MM.1S (cell line): ENCODE results near the gene AMH.

Experiments used
- DNase-seq: peaks from one replicate; pipeline ENCODE4 v3.0.0-alpha.2; 2015
- H2AFZ ChIP-seq: fragments of 300-600 bp; sonication (generic); 2 replicates; pipeline ENCODE4 v1.6.0; 2016; ENCODE audit warnings: antibody characterized with exemption, low read length
- H3F3A ChIP-seq: fragments of 300-600 bp; sonication (generic); 2 replicates; pipeline ENCODE4 v1.6.1; 2016; ENCODE audit warnings: mild to moderate bottlenecking, antibody characterized with exemption, low read length, moderate library complexity, mixed read lengths; ENCODE audit not compliant: insufficient read depth
- H3K27ac ChIP-seq: fragments of 300-600 bp; sonication (generic); 2 replicates; pipeline ENCODE4 v1.5.1; 2016; ENCODE audit warnings: mild to moderate bottlenecking, low read length
- H3K27me3 ChIP-seq: fragments of 300-600 bp; sonication (generic); replicated peaks from 2 replicates; pipeline ENCODE4 v1.6.0; 2016; ENCODE audit warnings: low read length; ENCODE audit not compliant: insufficient read depth
- H3K36me3 ChIP-seq: fragments of 300-600 bp; sonication (generic); replicated peaks from 2 replicates; pipeline ENCODE4 v1.6.1; 2016; ENCODE audit warnings: mild to moderate bottlenecking, low read length, mixed read lengths; ENCODE audit not compliant: insufficient read depth
- H3K4me1 ChIP-seq: fragments of 300-600 bp; sonication (generic); 2 replicates; pipeline ENCODE4 v1.6.1; 2016; ENCODE audit warnings: low read length, mixed read lengths
- H3K4me2 ChIP-seq: fragments of 300-600 bp; sonication (generic); 2 replicates; pipeline ENCODE4 v1.6.0; 2016; ENCODE audit warnings: low read depth, low read length
- H3K4me3 ChIP-seq: fragments of 300-600 bp; sonication (generic); 2 replicates; pipeline ENCODE4 v1.5.1; 2016; ENCODE audit warnings: low read length, mixed read lengths
- H3K79me2 ChIP-seq: fragments of 300-600 bp; sonication (generic); 2 replicates; pipeline ENCODE4 v1.6.1; 2016; ENCODE audit warnings: mixed run types, low read length, mixed read lengths
- H3K9ac ChIP-seq: fragments of 300-600 bp; sonication (generic); 2 replicates; pipeline ENCODE4 v1.6.1; 2016; ENCODE audit warnings: low read length, mixed read lengths
- H3K9me2 ChIP-seq: fragments of 300-600 bp; sonication (generic); replicated peaks from 2 replicates; pipeline ENCODE4 v1.6.1; 2016; ENCODE audit warnings: mild to moderate bottlenecking, low read length, mixed read lengths; ENCODE audit not compliant: insufficient read depth
- H3K9me3 ChIP-seq: fragments of 300-600 bp; sonication (generic); replicated peaks from 2 replicates; pipeline ENCODE4 v1.6.1; 2016; ENCODE audit warnings: mild to moderate bottlenecking, low read length, mixed read lengths; ENCODE audit not compliant: insufficient read depth
- H4K20me1 ChIP-seq: fragments of 300-600 bp; sonication (generic); 2 replicates; pipeline ENCODE4 v1.6.1; 2016; ENCODE audit warnings: mild to moderate bottlenecking, low read length, moderate library complexity, mixed read lengths; ENCODE audit not compliant: insufficient read depth
- CTCF ChIP-seq: fragments of 300-600 bp; sonication (generic); IDR thresholded peaks from 2 replicates; pipeline ENCODE4 v1.5.1; 2016; ENCODE audit warnings: antibody characterized with exemption, low read length, mixed read lengths
- EZH2 ChIP-seq: fragments of 300-600 bp; sonication (generic); optimal IDR thresholded peaks from 2 replicates; pipeline ENCODE3; 2017; ENCODE audit warnings: low read depth, mild to moderate bottlenecking, antibody characterized with exemption, low read length, mixed read lengths
- EZH2phosphoT487 ChIP-seq: fragments of 300-600 bp; sonication (generic); IDR thresholded peaks from 2 replicates; pipeline ENCODE4 v1.6.1; 2018; ENCODE audit warnings: antibody characterized with exemption, low read length

AMH gene

DNA sequence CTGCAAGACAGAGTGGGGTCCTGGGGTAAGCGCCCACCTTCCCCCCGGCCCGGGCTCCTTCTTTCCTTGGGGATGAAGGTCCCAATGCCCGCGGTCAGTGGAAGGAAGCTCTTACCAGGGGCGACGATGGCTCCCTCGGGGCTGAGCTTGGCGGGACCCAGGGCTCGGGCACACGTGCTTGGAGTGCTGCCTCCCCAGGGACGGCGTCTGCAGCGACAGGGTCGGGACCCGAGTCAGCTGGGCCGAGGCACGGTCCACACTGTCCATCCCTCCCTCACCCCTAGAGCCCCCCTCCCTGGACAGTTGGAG is 3.6 kb downstream of the AMH start:
- Histone ChIP-seq H3K27me3 (no peaks in the 10 kb centered on the region), H3K36me3 (0 out of 2 replicates have a peak, but pooled peaks cover 5% of the 10 kb centered on the region), H3K9ac (no peak overlapping the region), H3K9me2 (no peaks in the 10 kb centered on the region), H3K9me3 (no peaks in the 10 kb centered on the region), H3F3A (peaks cover 37% of the 10 kb centered on the region), H4K20me1 (no peaks in the 10 kb centered on the region), H2AFZ (no peak overlapping the region), H3K4me2 (no peak overlapping the region), H3K27ac (no peak overlapping the region), H3K4me3 (no peak overlapping the region), H3K79me2 (peaks cover 52% of the 10 kb centered on the region), H3K4me1 (peaks cover 20% of the 10 kb centered on the region)
- TF ChIP-seq EZH2phosphoT487 (no peak), EZH2 (no peak), CTCF (no peak)
- DNase-seq: no peak

- peaks cover 35% of the 10 kb centered on the region for H3F3A ChIP-seq
- no peaks in the 10 kb centered on the region for H3K9me2 ChIP-seq
- no peaks in the 10 kb centered on the region for H3K9me3 ChIP-seq
- no peak overlapping the region for H3K9ac ChIP-seq
- peaks cover 22% of the 10 kb centered on the region for H3K4me1 ChIP-seq
- H3K4me3 ChIP-seq: no peak overlapping the region
- peaks cover 52% of the 10 kb centered on the region for H3K79me2 ChIP-seq
- 0 out of 2 replicates have a peak, but pooled peaks cover 5% of the 10 kb centered on the region for H3K36me3 ChIP-seq
- no peak overlapping the region for H3K4me2 ChIP-seq
- H3K27ac ChIP-seq: no peak overlapping the region
- no peaks in the 10 kb centered on the region for H4K20me1 ChIP-seq
- no peak for DNase-seq
- H3K27me3 ChIP-seq: no peaks in the 10 kb centered on the region
- no peak overlapping the region for H2AFZ ChIP-seq
- TF ChIP-seq EZH2 (no peak), CTCF (peak; percentile 13; the same call in 1 of the 2 replicates)
These were observed 4.3 kb downstream of the AMH start for GRCh38 chr19:2253106-2254063.

DNA sequence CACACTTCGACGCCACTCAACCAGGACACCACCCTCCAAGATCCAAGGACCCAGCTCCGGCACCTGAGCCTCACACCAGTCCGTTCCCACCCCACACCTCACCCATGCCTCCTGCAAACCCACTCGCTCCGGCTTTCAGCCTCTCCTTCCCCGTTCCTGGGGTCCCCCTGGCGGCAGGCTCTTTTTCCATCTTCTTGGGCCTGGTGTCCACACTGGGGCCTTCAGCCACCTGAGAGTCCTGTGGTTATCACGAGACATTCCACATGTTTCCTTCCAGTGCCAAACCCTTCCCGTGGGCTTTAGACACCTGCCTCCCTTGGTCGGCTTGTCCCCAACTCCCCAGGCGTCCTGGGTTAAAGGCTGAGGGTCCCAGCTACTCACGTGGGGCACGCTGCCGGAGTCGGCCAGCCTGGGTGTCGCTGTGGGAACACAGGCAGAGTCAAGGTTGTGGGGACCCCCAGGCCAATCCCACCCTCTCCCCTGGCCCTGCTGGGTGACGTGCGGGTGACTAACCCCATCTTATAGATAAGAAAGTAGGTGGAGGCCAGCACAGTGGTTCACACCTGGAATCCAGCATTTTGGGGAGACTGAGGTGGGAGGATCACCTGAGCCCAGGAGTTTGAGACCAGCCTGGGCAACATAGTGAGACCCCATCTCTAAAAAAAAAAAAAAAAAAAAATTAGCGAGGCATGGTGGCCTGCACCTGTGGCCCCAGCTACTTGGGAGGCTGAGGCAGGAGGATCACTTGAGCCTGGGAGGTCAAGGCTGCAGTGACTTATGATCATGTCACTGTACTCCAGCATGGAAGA is 5.1 kb downstream of the AMH start:
- DNase-seq: no peak
- Histone ChIP-seq H3F3A (peaks cover 26% of the 10 kb centered on the region), H3K4me1 (peaks cover 27% of the 10 kb centered on the region), H3K27me3 (no peaks in the 10 kb centered on the region), H3K9me3 (no peaks in the 10 kb centered on the region), H3K4me3 (no peak overlapping the region), H3K79me2 (peaks cover 59% of the 10 kb centered on the region), H3K36me3 (0 out of 2 replicates have a peak, but pooled peaks cover 5% of the 10 kb centered on the region), H3K27ac (no peak overlapping the region), H3K9ac (no peak overlapping the region), H2AFZ (no peak overlapping the region), H4K20me1 (no peaks in the 10 kb centered on the region), H3K4me2 (no peak overlapping the region), H3K9me2 (no peaks in the 10 kb centered on the region)
- TF ChIP-seq CTCF: no peak
- no peak for TF ChIP-seq EZH2
- TF ChIP-seq EZH2phosphoT487: no peak
